Prostate gland (tissue), 2 donors: ENCODE measurements around the gene ANGPTL1.

ENCODE experiments used
- POLR2A ChIP-seq: fragments of 450-650 bp; IDR thresholded peaks from one replicate; pipeline ENCODE4 v1.6.1; 2016; ENCODE audit warnings: antibody characterized with exemption, mild to moderate bottlenecking
- TF ChIP-seq, protein P1 (sequence below), 4 experiments: fragments of 200-600 bp in 2 of 4; fragments of 450-650 bp in 2 of 4; sonication (generic) in 2 of 4; IDR thresholded peaks; 1 replicate in 3 of 4; 2 replicates in 1 of 4; pipeline ENCODE4 v1.5.1; 2016 to 2019; ENCODE audit warnings: antibody characterized with exemption in 4 of 4, mild to moderate bottlenecking in 2 of 4, moderate library complexity in 2 of 4

DNA sequence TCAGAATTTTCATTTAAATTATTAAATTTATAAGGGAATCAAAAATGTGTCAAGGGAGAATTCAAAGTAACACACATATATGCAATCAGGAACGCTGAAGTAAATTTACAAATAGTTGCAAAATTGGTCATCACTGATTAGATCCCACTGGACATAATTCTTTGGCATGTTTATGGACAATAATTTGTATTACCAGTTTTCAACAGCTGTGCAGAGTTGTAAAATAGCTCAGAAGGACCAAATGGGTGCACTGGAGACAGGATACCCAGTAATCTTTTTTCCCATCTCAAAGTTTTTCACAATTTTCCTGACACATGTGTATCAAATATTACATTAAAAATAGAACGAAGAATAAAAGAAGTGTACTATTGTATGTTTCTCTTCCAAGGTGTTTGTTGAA, 4.1 kb upstream of the ANGPTL1 start:
- TF ChIP-seq, protein P1, sequence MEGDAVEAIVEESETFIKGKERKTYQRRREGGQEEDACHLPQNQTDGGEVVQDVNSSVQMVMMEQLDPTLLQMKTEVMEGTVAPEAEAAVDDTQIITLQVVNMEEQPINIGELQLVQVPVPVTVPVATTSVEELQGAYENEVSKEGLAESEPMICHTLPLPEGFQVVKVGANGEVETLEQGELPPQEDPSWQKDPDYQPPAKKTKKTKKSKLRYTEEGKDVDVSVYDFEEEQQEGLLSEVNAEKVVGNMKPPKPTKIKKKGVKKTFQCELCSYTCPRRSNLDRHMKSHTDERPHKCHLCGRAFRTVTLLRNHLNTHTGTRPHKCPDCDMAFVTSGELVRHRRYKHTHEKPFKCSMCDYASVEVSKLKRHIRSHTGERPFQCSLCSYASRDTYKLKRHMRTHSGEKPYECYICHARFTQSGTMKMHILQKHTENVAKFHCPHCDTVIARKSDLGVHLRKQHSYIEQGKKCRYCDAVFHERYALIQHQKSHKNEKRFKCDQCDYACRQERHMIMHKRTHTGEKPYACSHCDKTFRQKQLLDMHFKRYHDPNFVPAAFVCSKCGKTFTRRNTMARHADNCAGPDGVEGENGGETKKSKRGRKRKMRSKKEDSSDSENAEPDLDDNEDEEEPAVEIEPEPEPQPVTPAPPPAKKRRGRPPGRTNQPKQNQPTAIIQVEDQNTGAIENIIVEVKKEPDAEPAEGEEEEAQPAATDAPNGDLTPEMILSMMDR (IDR thresholded peaks at IDR 0.05): no peak
- TF ChIP-seq POLR2A: no peak
